ENCODE results near the gene EIF1AD.

GRCh38 chr11:66006134-66006890, 4.4 kb upstream of the EIF1AD start:
- TF ChIP-seq CTCF (conservative IDR thresholded peaks at IDR 0.05) (no peak), ZFX (IDR thresholded peaks at IDR 0.05) (no peak)

Measured in C4-2B (cell line).